H1 (cell line): ENCODE data around the gene PRKN. TPM values are rescaled to one million over a fixed set of nuclear protein-coding genes. Genes with fewer than 3 reads are reported as not detected.

ENCODE experiments used
- CREB1 ChIP-seq: IDR thresholded peaks from 2 replicates; pipeline ENCODE4 v1.6.1; 2012; ENCODE audit warnings: inconsistent platforms
- CTBP2 ChIP-seq: IDR thresholded peaks from 2 replicates; pipeline ENCODE4 v1.7.0; 2011; ENCODE audit warnings: borderline replicate concordance, mild to moderate bottlenecking, moderate library complexity, mixed read lengths, low read length; ENCODE audit not compliant: insufficient read depth, insufficient read length
- JUND ChIP-seq: IDR thresholded peaks from 2 replicates; pipeline ENCODE4 v1.6.1; 2011; ENCODE audit warnings: mild to moderate bottlenecking, improper control_type of control experiment, low read length
- KDM4A ChIP-seq: IDR thresholded peaks from one replicate; pipeline ENCODE4 v1.7.1; 2012; ENCODE audit warnings: low read depth, mild to moderate bottlenecking, moderate library complexity, low read length, inconsistent platforms; ENCODE audit not compliant: severe bottlenecking
- NRF1 ChIP-seq: IDR thresholded peaks from 2 replicates; pipeline ENCODE4 v1.6.1; 2011; ENCODE audit warnings: mild to moderate bottlenecking, low read depth, low read length, improper control_type of control experiment
- SP4 ChIP-seq: IDR thresholded peaks from 2 replicates; pipeline ENCODE4 v1.6.1; 2012; ENCODE audit warnings: low read length, inconsistent platforms
- polyA plus RNA-seq, 7 experiments: library from polyadenylated mRNA; depleted of rRNA in 3 of 7; stranded (reverse) in 5 of 7; unstranded in 2 of 7; fragments of >200 nt in 5 of 7; fragments of 200-250 nt in 2 of 7; gene quantifications; 1 replicate in 5 of 7; 2 replicates in 1 of 7; 4 replicates in 1 of 7; pipeline versions ENCODE4 v1.2.1 to v1.2.3, GENCODE V29; 2011 to 2013; ENCODE audit warnings: missing spikeins in 2 of 7, mixed read lengths in 2 of 7
- total RNA-seq: library from RNA; stranded (reverse); fragmentation: NEBNext Ultra II Directional; extraction: Animal tissue kit (Norgen Biotek cat#: 25700); gene quantifications from 2 replicates; pipeline ENCODE4 v1.2.1, GENCODE V29; 2021
- TF ChIP-seq, protein P1 (sequence below): IDR thresholded peaks from 2 replicates; pipeline ENCODE4 v1.6.1; 2011; ENCODE audit warnings: low read depth, mild to moderate bottlenecking, low read length; ENCODE audit not compliant: insufficient read depth
- TF ChIP-seq, protein P2 (sequence below): IDR thresholded peaks from 2 replicates; pipeline ENCODE4 v1.6.1; 2012; ENCODE audit warnings: low read length, inconsistent platforms
- TF ChIP-seq, protein P3 (sequence below): IDR thresholded peaks from 2 replicates; pipeline ENCODE4 v1.6.1; 2012; ENCODE audit warnings: inconsistent platforms

PRKN gene
- total and polyA plus RNA-seq, 2 of the 8 experiments (the other 6 are each of a cell fraction or from before 2014, with no cell fraction given) = 0.13 to 0.29 TPM

DNA sequence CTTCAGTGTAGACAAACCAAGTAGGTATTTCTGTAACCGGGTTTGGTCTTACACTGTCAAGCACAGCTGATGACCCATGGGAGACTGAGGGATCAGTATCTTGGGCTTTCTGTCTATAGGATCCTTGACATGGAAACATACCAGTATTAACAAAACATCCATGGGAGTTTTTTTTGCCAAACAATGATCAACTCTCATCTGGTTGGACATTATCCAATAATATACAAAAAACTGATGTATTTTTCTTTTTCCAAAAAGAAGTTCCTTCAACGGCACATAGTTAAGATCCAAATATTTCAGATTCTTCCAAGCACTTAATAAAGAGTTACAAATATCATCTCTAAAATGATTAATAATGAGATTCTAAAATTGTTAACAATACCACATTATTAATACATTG, 459.9 kb downstream of the PRKN start (continued):
- TF ChIP-seq, protein P1, sequence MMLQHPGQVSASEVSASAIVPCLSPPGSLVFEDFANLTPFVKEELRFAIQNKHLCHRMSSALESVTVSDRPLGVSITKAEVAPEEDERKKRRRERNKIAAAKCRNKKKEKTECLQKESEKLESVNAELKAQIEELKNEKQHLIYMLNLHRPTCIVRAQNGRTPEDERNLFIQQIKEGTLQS = no peak
- TF ChIP-seq CTBP2 = no peak
- no peak for TF ChIP-seq NRF1
- TF ChIP-seq SP4 = no peak
- TF ChIP-seq, protein P2, sequence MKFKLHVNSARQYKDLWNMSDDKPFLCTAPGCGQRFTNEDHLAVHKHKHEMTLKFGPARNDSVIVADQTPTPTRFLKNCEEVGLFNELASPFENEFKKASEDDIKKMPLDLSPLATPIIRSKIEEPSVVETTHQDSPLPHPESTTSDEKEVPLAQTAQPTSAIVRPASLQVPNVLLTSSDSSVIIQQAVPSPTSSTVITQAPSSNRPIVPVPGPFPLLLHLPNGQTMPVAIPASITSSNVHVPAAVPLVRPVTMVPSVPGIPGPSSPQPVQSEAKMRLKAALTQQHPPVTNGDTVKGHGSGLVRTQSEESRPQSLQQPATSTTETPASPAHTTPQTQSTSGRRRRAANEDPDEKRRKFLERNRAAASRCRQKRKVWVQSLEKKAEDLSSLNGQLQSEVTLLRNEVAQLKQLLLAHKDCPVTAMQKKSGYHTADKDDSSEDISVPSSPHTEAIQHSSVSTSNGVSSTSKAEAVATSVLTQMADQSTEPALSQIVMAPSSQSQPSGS = no peak
- TF ChIP-seq, protein P3, sequence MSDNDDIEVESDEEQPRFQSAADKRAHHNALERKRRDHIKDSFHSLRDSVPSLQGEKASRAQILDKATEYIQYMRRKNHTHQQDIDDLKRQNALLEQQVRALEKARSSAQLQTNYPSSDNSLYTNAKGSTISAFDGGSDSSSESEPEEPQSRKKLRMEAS = no peak
- no peak for TF ChIP-seq CREB1
- TF ChIP-seq JUND = no peak
- TF ChIP-seq KDM4A = no peak
